Measurements from ENCODE around the gene C22orf15.
"Not testable (repeated sequence)": the region's sequence is repeated elsewhere in the genome, so short reads cannot be mapped to it uniquely, and the experiment has no call there.

Gene C22orf15

GRCh38 chr22:23762842-23763578 lies at the start of gene C22orf15:
C22orf15 (plus strand) TSS chr22:23762990; CDS start chr22:23763307, 317 bp downstream.
- no peak for DNase-seq (ENCODE audit: low read depth in 2 of 2)

- no peak for DNase-seq (ENCODE audit: low read depth in 2 of 2)
These were observed 48.8 kb upstream of the C22orf15 start for GRCh38 chr22:23713696-23714595.

DNA sequence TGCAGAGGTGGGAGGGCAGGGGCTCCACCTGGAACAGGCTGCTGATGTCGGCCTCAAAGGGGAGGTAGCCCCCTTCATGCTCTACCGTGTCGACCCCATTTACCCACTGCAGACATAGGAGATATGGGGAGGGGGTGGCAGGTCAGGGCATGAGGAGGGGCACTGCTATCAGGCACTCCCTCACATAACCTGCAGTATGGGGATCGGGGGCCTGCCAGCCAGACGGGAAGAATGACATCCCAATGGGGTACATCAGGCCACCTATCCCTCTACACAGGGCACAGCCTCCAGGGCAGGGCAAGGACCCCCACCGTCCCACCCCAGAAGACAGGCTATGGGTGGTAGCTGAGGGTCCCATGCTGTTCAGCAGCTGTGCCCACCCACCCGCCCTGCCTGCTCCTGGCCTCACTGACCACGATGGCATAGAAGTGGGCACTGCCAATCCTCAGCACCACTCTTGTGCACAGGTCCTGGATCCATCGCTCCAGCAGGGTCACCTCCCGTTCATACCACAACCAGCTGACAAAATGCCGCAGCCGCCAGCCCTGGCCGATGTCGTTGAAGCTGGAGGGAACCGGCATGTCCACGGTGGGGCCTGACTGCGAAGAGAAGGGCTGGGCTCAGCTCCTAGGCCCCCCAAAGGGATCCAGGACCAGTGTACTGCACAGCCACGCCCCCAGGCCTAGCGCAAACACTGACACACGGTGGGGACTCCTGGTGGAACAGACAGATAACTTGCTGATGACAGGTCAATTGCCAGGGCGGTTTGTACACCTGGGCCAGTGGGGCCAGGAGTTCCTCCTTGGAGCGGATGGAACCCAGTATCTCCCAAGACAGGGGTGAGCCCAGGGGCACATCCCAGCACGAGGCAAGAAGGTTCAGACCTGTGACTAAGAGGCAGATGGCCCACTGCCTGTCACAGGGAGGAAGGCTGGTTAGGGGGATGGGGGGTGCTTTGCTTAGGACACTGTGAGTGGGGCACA lies 47.9 kb upstream of the C22orf15 start:
- no peak for DNase-seq (ENCODE audit: low read depth in 2 of 2)

GRCh38 chr22:23715806-23716375 lies 46.9 kb upstream of the C22orf15 start:
- no peak for DNase-seq (ENCODE audit: low read depth in 2 of 2)

DNA sequence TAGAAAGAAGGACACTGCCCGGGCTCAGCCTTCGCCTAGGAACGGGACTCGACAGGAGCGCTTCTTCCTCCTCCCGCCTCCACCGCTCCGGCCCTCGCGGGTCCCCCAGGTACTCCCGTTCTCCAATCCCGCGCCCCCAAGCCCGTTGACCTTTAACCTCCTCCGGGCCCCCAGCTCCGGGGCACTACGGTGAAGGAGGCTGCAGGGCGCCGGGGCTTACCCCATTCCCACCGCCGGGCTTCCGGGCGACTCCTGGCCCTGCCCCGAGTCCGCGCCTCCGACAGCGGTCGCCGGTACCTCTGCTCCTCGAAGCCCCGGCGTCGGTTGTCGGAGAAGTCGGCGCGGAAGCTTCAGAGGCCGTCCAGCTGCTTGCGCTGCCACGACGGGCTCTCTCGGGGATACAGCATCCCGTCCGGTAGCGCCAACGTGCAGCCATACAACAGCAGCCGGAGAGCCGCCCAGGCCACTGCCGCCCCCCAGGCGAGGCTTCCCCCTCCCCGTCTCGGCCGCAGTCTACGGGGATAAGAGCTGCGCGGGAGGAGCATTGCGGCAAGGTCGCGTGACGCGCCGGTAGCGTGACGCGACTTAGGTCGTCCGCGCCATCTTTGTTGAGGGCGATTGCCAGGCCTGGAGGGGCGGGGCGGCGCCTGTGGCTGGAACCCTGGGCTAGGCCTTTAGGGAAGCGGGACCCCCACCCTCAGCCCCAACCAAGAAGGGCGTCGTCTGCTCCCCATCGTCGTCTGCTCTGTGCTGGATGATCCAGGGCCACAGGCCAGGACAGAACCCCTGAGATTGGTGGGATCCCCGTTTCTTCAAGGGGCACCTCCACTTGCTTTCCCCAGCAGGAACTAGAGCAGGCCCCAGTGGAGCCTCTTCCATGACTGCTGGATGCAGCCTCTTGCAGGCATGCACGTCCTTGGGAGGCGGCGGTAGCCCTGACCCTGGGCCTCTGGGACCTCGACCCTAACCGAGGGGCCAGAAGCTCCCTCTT lies 45.7 kb upstream of the C22orf15 start:
- DNase-seq (ENCODE audit: low read depth in 2 of 2), result peak; percentile 48 to 69

GRCh38 chr22:23718371-23719165 lies 44.2 kb upstream of the C22orf15 start:
- no peak for DNase-seq (ENCODE audit: low read depth in 2 of 2)

- DNase-seq (ENCODE audit: low read depth in 2 of 2), result no peak
These were observed 41.9 kb upstream of the C22orf15 start for GRCh38 chr22:23720855-23721254.

DNA sequence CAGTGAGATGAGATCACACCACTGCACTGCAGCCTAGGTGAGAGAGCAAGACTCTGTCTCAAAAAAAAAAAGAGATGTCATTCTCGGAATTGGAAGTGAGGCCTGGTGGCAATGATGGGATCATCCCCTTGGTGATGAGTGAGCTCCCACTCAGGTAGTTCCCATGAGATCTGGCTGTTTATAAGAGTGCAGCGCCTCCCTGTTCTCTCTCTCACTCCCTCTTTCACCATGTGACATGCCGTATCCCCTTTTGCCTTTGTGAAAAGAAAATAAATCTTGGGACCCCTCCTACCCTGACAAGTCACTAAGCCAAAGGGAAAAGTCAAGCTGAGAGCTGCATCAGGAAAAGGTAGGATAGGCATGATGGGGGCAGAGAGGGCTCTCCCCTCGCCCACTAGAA lies 40.6 kb upstream of the C22orf15 start:
- DNase-seq (ENCODE audit: low read depth in 2 of 2), result no peak

GRCh38 chr22:23722724-23723123 lies 40.1 kb upstream of the C22orf15 start:
- DNase-seq (ENCODE audit: low read depth in 2 of 2), result no peak

DNA sequence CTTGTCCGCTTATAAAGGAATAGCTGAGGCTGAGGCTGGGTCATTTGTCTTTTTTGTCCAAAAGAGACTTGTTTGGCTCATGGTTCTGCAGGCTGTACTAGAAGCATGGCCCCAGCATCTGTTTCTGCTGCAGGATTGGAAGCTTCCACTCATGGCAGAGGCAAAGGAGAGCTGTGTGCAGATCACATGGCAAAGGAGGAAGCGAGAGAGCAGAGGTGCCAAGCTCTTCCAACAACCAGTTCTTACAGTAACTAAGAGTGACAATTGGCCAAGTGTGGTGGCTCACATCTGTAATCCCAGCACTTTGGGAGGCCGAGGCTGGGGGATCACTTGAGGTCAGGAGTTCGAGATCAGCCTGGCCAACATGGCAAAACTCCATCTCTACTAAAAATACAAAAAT lies 34.7 kb upstream of the C22orf15 start:
- not testable (repeated sequence) for DNase-seq (ENCODE audit: low read depth in 2 of 2)

GRCh38 chr22:23737696-23738095 lies 25.1 kb upstream of the C22orf15 start:
- no peak for DNase-seq (ENCODE audit: low read depth in 2 of 2)

DNA sequence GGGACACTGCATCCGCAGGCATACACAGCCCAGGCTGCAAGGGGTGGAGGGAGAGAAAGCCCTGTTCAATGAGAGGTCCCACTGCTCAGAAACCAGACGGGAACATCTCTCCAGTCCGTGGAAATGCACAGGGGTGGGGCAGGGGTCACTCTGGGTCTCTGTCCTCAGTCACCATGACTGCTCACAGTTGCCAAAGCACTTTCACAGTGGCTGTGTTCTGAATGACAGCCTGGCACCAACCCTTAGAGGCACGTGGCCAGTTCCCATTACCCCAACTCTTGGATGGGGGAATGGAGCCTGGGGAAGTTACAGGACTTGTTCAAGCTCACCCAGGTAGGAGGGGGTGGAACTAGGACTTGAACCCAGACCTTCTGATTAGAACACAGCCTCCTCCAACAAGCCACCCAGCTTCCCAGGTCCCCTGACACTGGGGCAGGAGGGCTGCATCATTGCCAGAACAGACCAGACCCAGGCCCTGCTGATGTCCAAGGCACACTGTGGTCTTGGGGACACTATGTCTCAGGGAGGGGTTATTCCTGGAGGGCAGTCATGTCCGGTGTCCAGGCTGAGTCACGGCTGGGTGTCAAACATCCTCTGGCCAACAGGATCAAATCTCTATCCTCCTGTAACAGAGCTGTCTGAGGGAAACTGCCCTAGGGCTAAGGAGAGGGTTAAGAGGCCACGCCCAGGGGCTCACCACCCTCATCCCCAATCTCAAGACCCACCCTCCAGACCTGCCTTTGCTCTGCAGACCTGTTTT lies 20.1 kb upstream of the C22orf15 start:
- no peak for DNase-seq (ENCODE audit: low read depth in 2 of 2)

- no peak for DNase-seq (ENCODE audit: low read depth in 2 of 2)
These were observed 19.5 kb upstream of the C22orf15 start for GRCh38 chr22:23743303-23743705.

GRCh38 chr22:23744001-23744400 lies 18.8 kb upstream of the C22orf15 start:
- DNase-seq (ENCODE audit: low read depth in 2 of 2), result no peak

DNA sequence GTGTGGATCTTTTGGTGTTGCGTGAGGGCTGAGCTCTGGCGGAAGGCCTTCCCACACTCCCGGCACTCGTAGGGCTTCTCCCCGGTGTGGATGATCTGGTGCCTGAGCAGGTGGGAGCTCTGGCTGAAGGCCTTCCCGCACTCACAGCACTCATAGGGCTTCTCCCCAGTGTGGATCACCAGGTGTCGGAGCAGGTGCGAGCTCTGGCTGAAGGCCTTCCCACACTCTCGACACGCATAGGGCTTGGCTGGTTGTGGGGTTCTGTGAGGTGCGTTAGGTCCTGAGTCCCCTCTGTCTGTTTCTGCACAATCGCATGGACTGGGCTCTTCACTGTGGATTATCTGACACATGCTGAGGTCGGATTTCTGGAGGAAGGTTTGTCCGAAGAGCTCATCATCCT lies 18.3 kb upstream of the C22orf15 start:
- DNase-seq (ENCODE audit: low read depth in 2 of 2), result no peak

DNA sequence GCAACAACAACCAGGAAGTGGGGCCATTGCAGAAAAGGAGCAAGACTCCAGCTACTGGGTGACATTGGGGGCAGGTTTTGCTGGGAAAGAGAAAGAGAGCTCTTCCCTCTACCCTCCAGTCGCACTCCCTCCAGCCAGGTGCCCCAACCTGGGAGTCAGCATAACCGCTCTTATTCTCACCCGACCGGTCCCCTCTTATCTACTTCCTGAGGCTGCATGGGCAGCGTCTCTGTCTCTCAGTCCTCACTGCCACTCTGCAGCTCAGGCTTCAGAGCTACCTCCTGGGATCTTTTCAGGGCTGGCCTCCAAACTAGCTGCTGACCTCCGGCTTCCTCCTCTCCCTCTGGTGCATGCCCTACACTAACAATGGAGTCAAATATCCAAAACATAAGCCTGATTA lies 17.0 kb upstream of the C22orf15 start:
- DNase-seq (ENCODE audit: low read depth in 2 of 2), result no peak

GRCh38 chr22:23749841-23750301 lies 12.9 kb upstream of the C22orf15 start:
- no peak for DNase-seq (ENCODE audit: low read depth in 2 of 2)

- no peak for DNase-seq (ENCODE audit: low read depth in 2 of 2)
These were observed 12.4 kb upstream of the C22orf15 start for GRCh38 chr22:23750367-23750713.

Data from stimulated activated CD8-positive, alpha-beta memory T cell treated with anti-CD3 and anti-CD28 coated beads, Interleukin-7, amount 100 ng/mL, for 1 hour (primary cell).